ENCODE results near the gene BEND7.

The BEND7 gene

GRCh38 chr10:13481690-13482089 is 47.1 kb downstream of the BEND7 start:
- Mint-ChIP-seq H3K27me3 (peaks cover 6% of the 10 kb centered on the region), H3K27ac (no peak overlapping the region), H3K36me3 (ENCODE audit: low read depth) (no peaks in the 10 kb centered on the region), H3K4me1 (peaks cover 7% of the 10 kb centered on the region), H3K4me3 (no peak overlapping the region), H3K9me3 (no peaks in the 10 kb centered on the region)
- DNase-seq (no peak), ATAC-seq (no peak)

- no peak overlapping the region for H3K4me3 Mint-ChIP-seq
- H3K27ac Mint-ChIP-seq: no peak overlapping the region
- no peaks in the 10 kb centered on the region for H3K36me3 Mint-ChIP-seq (ENCODE audit: low read depth)
- ATAC-seq (no peak), DNase-seq (no peak)
- peaks cover 5% of the 10 kb centered on the region for H3K27me3 Mint-ChIP-seq
- H3K4me1 Mint-ChIP-seq: no peaks in the 10 kb centered on the region
- H3K9me3 Mint-ChIP-seq: no peaks in the 10 kb centered on the region
Observed at GRCh38 chr10:13475124-13475523, 53.7 kb downstream of the BEND7 start.

- ATAC-seq (no peak), DNase-seq (no peak)
- Mint-ChIP-seq H3K4me1 (no peaks in the 10 kb centered on the region), H3K27ac (no peak overlapping the region), H3K4me3 (no peak overlapping the region), H3K27me3 (peaks cover 3% of the 10 kb centered on the region), H3K36me3 (ENCODE audit: low read depth) (no peaks in the 10 kb centered on the region), H3K9me3 (no peaks in the 10 kb centered on the region)
Observed at GRCh38 chr10:13473986-13474385, 54.8 kb downstream of the BEND7 start.

- H3K4me1 Mint-ChIP-seq: no peaks in the 10 kb centered on the region
Observed at GRCh38 chr10:13472359-13472758, 56.5 kb downstream of the BEND7 start.

GRCh38 chr10:13470270-13470669 is 58.5 kb downstream of the BEND7 start:
- H3K27ac Mint-ChIP-seq: no peak overlapping the region
- no peak overlapping the region for H3K4me3 Mint-ChIP-seq
- H3K36me3 Mint-ChIP-seq (ENCODE audit: low read depth): no peaks in the 10 kb centered on the region
- no peaks in the 10 kb centered on the region for H3K9me3 Mint-ChIP-seq
- no peaks in the 10 kb centered on the region for H3K27me3 Mint-ChIP-seq
- H3K4me1 Mint-ChIP-seq: no peaks in the 10 kb centered on the region
- DNase-seq (no peak), ATAC-seq (no peak)

More at GRCh38 chr10:13472359-13472758, 56.5 kb downstream of the BEND7 start:
- peaks cover 3% of the 10 kb centered on the region for H3K27me3 Mint-ChIP-seq
- no peaks in the 10 kb centered on the region for H3K36me3 Mint-ChIP-seq (ENCODE audit: low read depth)
- ATAC-seq (no peak), DNase-seq (no peak)
- H3K27ac Mint-ChIP-seq: no peak overlapping the region
- no peak overlapping the region for H3K4me3 Mint-ChIP-seq
- no peaks in the 10 kb centered on the region for H3K9me3 Mint-ChIP-seq

- DNase-seq (no peak), ATAC-seq (no peak)
- H3K4me1 Mint-ChIP-seq: no peaks in the 10 kb centered on the region
- peaks cover 10% of the 10 kb centered on the region for H3K9me3 Mint-ChIP-seq
- no peak overlapping the region for H3K4me3 Mint-ChIP-seq
- H3K27ac Mint-ChIP-seq: no peak overlapping the region
- no peaks in the 10 kb centered on the region for H3K36me3 Mint-ChIP-seq (ENCODE audit: low read depth)
- H3K27me3 Mint-ChIP-seq: peaks cover 11% of the 10 kb centered on the region
Observed at GRCh38 chr10:13462551-13462950, 66.3 kb downstream of the BEND7 start.

- H3K4me3 Mint-ChIP-seq: no peak overlapping the region
- H3K36me3 Mint-ChIP-seq (ENCODE audit: low read depth): no peaks in the 10 kb centered on the region
- peaks cover 19% of the 10 kb centered on the region for H3K27me3 Mint-ChIP-seq
- ATAC-seq: no peak
- no peak for DNase-seq
- H3K4me1 Mint-ChIP-seq: peaks cover 5% of the 10 kb centered on the region
- H3K9me3 Mint-ChIP-seq: peaks cover 10% of the 10 kb centered on the region
- no peak overlapping the region for H3K27ac Mint-ChIP-seq
Observed at GRCh38 chr10:13458687-13459012, 70.2 kb downstream of the BEND7 start.

- Mint-ChIP-seq H3K4me3 (no peak overlapping the region), H3K9me3 (peaks cover 10% of the 10 kb centered on the region), H3K36me3 (ENCODE audit: low read depth) (no peaks in the 10 kb centered on the region), H3K27ac (no peak overlapping the region), H3K27me3 (peaks cover 17% of the 10 kb centered on the region), H3K4me1 (peaks cover 5% of the 10 kb centered on the region)
- ATAC-seq (no peak), DNase-seq (no peak)
Observed at GRCh38 chr10:13457958-13458686, 70.7 kb downstream of the BEND7 start.

- Mint-ChIP-seq H3K27me3 (peaks cover 17% of the 10 kb centered on the region), H3K9me3 (no peaks in the 10 kb centered on the region), H3K4me3 (no peak overlapping the region), H3K27ac (no peak overlapping the region), H3K36me3 (ENCODE audit: low read depth) (no peaks in the 10 kb centered on the region), H3K4me1 (peaks cover 5% of the 10 kb centered on the region)
- peak; percentile 89 for ATAC-seq
- peak; percentile 18 for DNase-seq
Observed at GRCh38 chr10:13453896-13454295, 74.9 kb downstream of the BEND7 start.

- DNase-seq (no peak), ATAC-seq (no peak)
- no peaks in the 10 kb centered on the region for H3K9me3 Mint-ChIP-seq
- H3K4me3 Mint-ChIP-seq: no peak overlapping the region
- H3K27me3 Mint-ChIP-seq: peaks cover 7% of the 10 kb centered on the region
- no peaks in the 10 kb centered on the region for H3K36me3 Mint-ChIP-seq (ENCODE audit: low read depth)
- peaks cover 5% of the 10 kb centered on the region for H3K4me1 Mint-ChIP-seq
- H3K27ac Mint-ChIP-seq: no peak overlapping the region
Observed at GRCh38 chr10:13450069-13450468, 78.7 kb downstream of the BEND7 start.

- DNase-seq: no peak
- Mint-ChIP-seq H3K27ac (no peak overlapping the region), H3K36me3 (ENCODE audit: low read depth) (no peaks in the 10 kb centered on the region), H3K4me3 (no peak overlapping the region), H3K4me1 (peaks cover 5% of the 10 kb centered on the region), H3K9me3 (no peaks in the 10 kb centered on the region), H3K27me3 (peaks cover 7% of the 10 kb centered on the region)
- ATAC-seq: no peak
Observed at GRCh38 chr10:13449296-13449695, 79.5 kb downstream of the BEND7 start.

- H3K36me3 Mint-ChIP-seq (ENCODE audit: low read depth): no peaks in the 10 kb centered on the region
Observed at GRCh38 chr10:13448216-13448615, 80.6 kb downstream of the BEND7 start.

GRCh38 chr10:13445656-13446400 is 83.0 kb downstream of the BEND7 start:
- Mint-ChIP-seq H3K27ac (no peak overlapping the region), H3K9me3 (no peaks in the 10 kb centered on the region), H3K36me3 (ENCODE audit: low read depth) (no peaks in the 10 kb centered on the region), H3K27me3 (peaks cover 24% of the 10 kb centered on the region), H3K4me3 (no peak overlapping the region), H3K4me1 (peaks cover under 1% of the 10 kb centered on the region)
- DNase-seq (no peak), ATAC-seq (no peak)

More at GRCh38 chr10:13448216-13448615, 80.6 kb downstream of the BEND7 start:
- H3K27ac Mint-ChIP-seq: no peak overlapping the region
- no peaks in the 10 kb centered on the region for H3K9me3 Mint-ChIP-seq
- H3K4me1 Mint-ChIP-seq: no peaks in the 10 kb centered on the region
- no peak overlapping the region for H3K4me3 Mint-ChIP-seq
- peaks cover 6% of the 10 kb centered on the region for H3K27me3 Mint-ChIP-seq
- ATAC-seq: no peak
- no peak for DNase-seq

- ATAC-seq (no peak), DNase-seq (no peak)
- no peaks in the 10 kb centered on the region for H3K36me3 Mint-ChIP-seq (ENCODE audit: low read depth)
- H3K9me3 Mint-ChIP-seq: no peaks in the 10 kb centered on the region
- H3K4me3 Mint-ChIP-seq: no peak overlapping the region
- peaks cover 56% of the 10 kb centered on the region for H3K27me3 Mint-ChIP-seq
- H3K27ac Mint-ChIP-seq: no peak overlapping the region
- peaks cover 10% of the 10 kb centered on the region for H3K4me1 Mint-ChIP-seq
Observed at GRCh38 chr10:13441476-13441875, 87.3 kb downstream of the BEND7 start.
